NT2/D1 (cell line): ENCODE data around the gene CLASP1.
"Not testable (repeated sequence)": the region's sequence is repeated elsewhere in the genome, so short reads cannot be mapped to it uniquely, and the experiment has no call there.

Source experiments
- DNase-seq: peaks from one replicate; pipeline ENCODE4 v3.0.0-alpha.2; 2011; ENCODE audit warnings: low read depth, low spot score
- H3K27me3 ChIP-seq: 2 replicates; pipeline ENCODE4 v1.6.0; 2011; ENCODE audit warnings: mild to moderate bottlenecking; ENCODE audit not compliant: insufficient read length, insufficient read depth
- H3K36me3 ChIP-seq: 2 replicates; pipeline ENCODE4 v1.6.1; 2011; ENCODE audit warnings: mild to moderate bottlenecking, low read length, mixed read lengths; ENCODE audit not compliant: insufficient read depth, insufficient read length
- H3K4me1 ChIP-seq: 2 replicates; pipeline ENCODE4 v1.5.1; 2011; ENCODE audit not compliant: insufficient read depth, insufficient read length
- H3K4me3 ChIP-seq: 2 replicates; pipeline ENCODE4 v1.5.1; 2011; ENCODE audit warnings: low read depth; ENCODE audit not compliant: insufficient read length
- H3K9ac ChIP-seq: 2 replicates; pipeline ENCODE4 v1.6.0; 2011; ENCODE audit warnings: low read depth; ENCODE audit not compliant: insufficient read length
- H3K9me3 ChIP-seq: 2 replicates; pipeline ENCODE4 v1.5.1; 2011; ENCODE audit warnings: mild to moderate bottlenecking, low read length; ENCODE audit not compliant: insufficient read depth
- SUZ12 ChIP-seq: IDR thresholded peaks from 2 replicates; pipeline ENCODE4 v1.6.1; 2011; ENCODE audit not compliant: insufficient read length, insufficient read depth; ENCODE audit errors: extremely low read depth
- YY1 ChIP-seq: IDR thresholded peaks from 2 replicates; pipeline ENCODE4 v1.6.1; 2011; ENCODE audit not compliant: insufficient read length, insufficient read depth
- ZNF274 ChIP-seq: IDR thresholded peaks from 2 replicates; pipeline ENCODE4 v1.6.1; 2011; ENCODE audit warnings: mild to moderate bottlenecking, low read depth, low read length

Gene CLASP1

GRCh38 chr2:121690095-121690494, 40.8 kb upstream of the CLASP1 start:
- Histone ChIP-seq H3K9ac (no peak overlapping the region), H3K27me3 (no peaks in the 10 kb centered on the region), H3K9me3 (peaks cover 2% of the 10 kb centered on the region; the same call in 1 of the 2 replicates), H3K36me3 (no peaks in the 10 kb centered on the region), H3K4me3 (no peak overlapping the region), H3K4me1 (peaks cover 3% of the 10 kb centered on the region)
- DNase-seq, result no peak
- no peak for TF ChIP-seq SUZ12

- no peak for DNase-seq
- H3K36me3 ChIP-seq, result no peaks in the 10 kb centered on the region
- TF ChIP-seq YY1 (no peak), ZNF274 (no peak), SUZ12 (no peak)
- H3K9me3 ChIP-seq, result peaks cover 8% of the 10 kb centered on the region; the same call in 1 of the 2 replicates
- no peaks in the 10 kb centered on the region for H3K27me3 ChIP-seq
- H3K4me1 ChIP-seq, result no peaks in the 10 kb centered on the region
- no peak overlapping the region for H3K9ac ChIP-seq
- H3K4me3 ChIP-seq, result no peak overlapping the region
Measured at GRCh38 chr2:121689356-121689755, 40.1 kb upstream of the CLASP1 start.

DNA sequence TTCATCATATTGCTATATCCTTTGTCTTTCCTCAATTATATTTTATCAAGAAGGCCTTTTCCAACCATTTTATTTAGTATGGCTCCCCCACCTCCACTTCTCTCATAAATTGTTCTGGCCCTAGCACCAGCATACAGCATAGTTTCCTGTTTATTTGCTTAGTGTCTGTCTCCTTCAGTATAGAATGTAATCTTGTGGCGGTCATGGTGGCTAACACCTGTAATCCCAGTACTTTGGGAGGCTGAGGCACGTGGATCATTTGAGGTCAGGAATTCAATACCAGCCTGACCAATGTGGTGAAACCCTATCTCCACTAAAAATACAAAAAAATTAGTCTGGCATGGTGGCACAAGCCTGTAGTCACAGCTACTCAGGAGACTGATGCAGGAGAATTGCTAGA, 39.6 kb upstream of the CLASP1 start:
- no peak for DNase-seq
- Histone ChIP-seq H3K36me3 (no peaks in the 10 kb centered on the region), H3K4me1 (no peaks in the 10 kb centered on the region), H3K4me3 (no peak overlapping the region), H3K9ac (no peak overlapping the region), H3K27me3 (no peaks in the 10 kb centered on the region), H3K9me3 (peaks cover 14% of the 10 kb centered on the region)
- no peak for TF ChIP-seq YY1
- no peak for TF ChIP-seq SUZ12
- TF ChIP-seq ZNF274, result no peak

- no peak overlapping the region for H3K9ac ChIP-seq
- no peaks in the 10 kb centered on the region for H3K36me3 ChIP-seq
- no peak for TF ChIP-seq YY1
- no peak for TF ChIP-seq SUZ12
- no peak for TF ChIP-seq ZNF274
- H3K27me3 ChIP-seq, result no peaks in the 10 kb centered on the region
- H3K4me3 ChIP-seq, result no peak overlapping the region
- no peaks in the 10 kb centered on the region for H3K4me1 ChIP-seq
- peaks cover 33% of the 10 kb centered on the region for H3K9me3 ChIP-seq
- no peak for DNase-seq
Measured at GRCh38 chr2:121686902-121687301, 37.6 kb upstream of the CLASP1 start.

DNA sequence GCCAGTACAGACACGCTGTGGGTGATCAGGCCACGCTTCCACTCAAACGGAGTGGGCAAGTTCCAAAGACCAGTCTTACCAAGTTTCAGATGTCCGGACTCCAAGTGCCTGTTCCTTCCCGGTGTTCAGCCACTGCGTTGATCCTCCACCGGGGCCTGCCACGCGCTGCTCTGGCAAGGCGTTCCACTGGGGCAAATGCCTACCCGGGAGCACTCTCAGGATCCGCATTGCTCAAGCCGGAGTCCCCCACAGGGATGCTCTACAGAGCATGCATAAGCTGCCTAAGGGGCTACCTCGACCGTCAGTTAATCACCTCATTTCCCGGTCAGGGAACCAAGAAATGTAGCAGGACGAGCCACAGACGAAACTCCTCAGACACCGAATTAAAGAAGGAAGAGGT, 37.0 kb upstream of the CLASP1 start:
- H3K9me3 ChIP-seq, result peaks cover 40% of the 10 kb centered on the region
- H3K4me1 ChIP-seq, result no peaks in the 10 kb centered on the region
- no peak overlapping the region for H3K4me3 ChIP-seq
- DNase-seq, result no peak
- H3K27me3 ChIP-seq, result no peaks in the 10 kb centered on the region
- H3K36me3 ChIP-seq, result no peaks in the 10 kb centered on the region
- TF ChIP-seq ZNF274 (no peak), YY1 (no peak), SUZ12 (no peak)
- no peak overlapping the region for H3K9ac ChIP-seq

- Histone ChIP-seq H3K4me3 (no peak overlapping the region), H3K9ac (no peak overlapping the region)
Measured at GRCh38 chr2:121682396-121683298, 33.4 kb upstream of the CLASP1 start.

GRCh38 chr2:121677855-121678254, 28.6 kb upstream of the CLASP1 start:
- Histone ChIP-seq H3K27me3 (no peaks in the 10 kb centered on the region), H3K36me3 (no peaks in the 10 kb centered on the region), H3K4me1 (no peaks in the 10 kb centered on the region), H3K4me3 (no peak overlapping the region), H3K9me3 (peaks cover 48% of the 10 kb centered on the region), H3K9ac (no peak overlapping the region)
- TF ChIP-seq SUZ12 (no peak), YY1 (no peak), ZNF274 (no peak)
- no peak for DNase-seq

More at GRCh38 chr2:121682396-121683298, 33.4 kb upstream of the CLASP1 start:
- Histone ChIP-seq H3K27me3 (no peaks in the 10 kb centered on the region), H3K4me1 (no peaks in the 10 kb centered on the region), H3K9me3 (peaks cover 71% of the 10 kb centered on the region), H3K36me3 (no peaks in the 10 kb centered on the region)
- DNase-seq, result no peak
- TF ChIP-seq SUZ12, result no peak

GRCh38 chr2:121671621-121672020, 22.4 kb upstream of the CLASP1 start:
- not testable (repeated sequence) for DNase-seq, H3K4me3 ChIP-seq, H3K9ac ChIP-seq, H3K27me3 ChIP-seq, H3K4me1 ChIP-seq, H3K36me3 ChIP-seq
- peaks cover 24% of the 10 kb centered on the region; the same call in 1 of the 2 replicates for H3K9me3 ChIP-seq
